Neural crest cell (in vitro differentiated cells): ENCODE measurements around the gene ERCC1. TPM values are rescaled to one million over a fixed set of nuclear protein-coding genes. Genes with fewer than 3 reads are reported as not detected.

Source experiments
- DNase-seq: peaks from one replicate; pipeline ENCODE4 v3.0.0; 2021; ENCODE audit warnings: low read depth, mixed read lengths, low spot score
- H3K27ac Mint-ChIP-seq: one replicate; pipeline ENCODE4 v1.8.0; 2021; ENCODE audit warnings: mild to moderate bottlenecking, mixed read lengths; ENCODE audit not compliant: unreplicated experiment
- H3K27me3 Mint-ChIP-seq: 2 replicates; pipeline ENCODE4 v1.8.0; 2021; ENCODE audit warnings: low read depth, mild to moderate bottlenecking, mixed read lengths
- H3K36me3 Mint-ChIP-seq: 2 replicates; pipeline ENCODE4 v1.8.0; 2021; ENCODE audit warnings: low read depth, mild to moderate bottlenecking, mixed read lengths
- H3K4me1 Mint-ChIP-seq: 2 replicates; pipeline ENCODE4 v1.8.0; 2021; ENCODE audit warnings: mixed read lengths
- H3K4me3 Mint-ChIP-seq: one replicate; pipeline ENCODE4 v1.8.0; 2021; ENCODE audit warnings: mild to moderate bottlenecking, mixed read lengths
- H3K9me3 Mint-ChIP-seq: 2 replicates; pipeline ENCODE4 v1.8.0; 2021; ENCODE audit warnings: mixed read lengths
- CTCF ChIP-seq: fragments of 200-600 bp; sonication (generic); conservative IDR thresholded peaks from 2 replicates; pipeline ENCODE4 v1.5.0; 2021; ENCODE audit warnings: antibody characterized with exemption, mild to moderate bottlenecking
- long read RNA-seq: library from polyadenylated mRNA; unstranded; transcript quantifications from one replicate; pipeline ENCODE4 v2.0.0, GENCODE V29; 2020
- total RNA-seq: library from RNA; stranded (reverse); gene quantifications from 2 replicates; pipeline ENCODE4 v1.2.1, GENCODE V29; 2021

ERCC1 gene
- total RNA-seq = 111 and 115 TPM in 2 replicates
- long read RNA-seq, transcript ERCC1-208 (10 exons, 1,453 nt) = minor isoform, 6 of 51 reads
- long read RNA-seq, transcript ERCC1-202 (10 exons, 3,828 nt) = major isoform, 16 of 51 reads
- long read RNA-seq, partial matches to known transcripts = 13 of 51 reads
- long read RNA-seq, other reads (novel, unspliced or antisense) = 12 of 51 reads

DNA sequence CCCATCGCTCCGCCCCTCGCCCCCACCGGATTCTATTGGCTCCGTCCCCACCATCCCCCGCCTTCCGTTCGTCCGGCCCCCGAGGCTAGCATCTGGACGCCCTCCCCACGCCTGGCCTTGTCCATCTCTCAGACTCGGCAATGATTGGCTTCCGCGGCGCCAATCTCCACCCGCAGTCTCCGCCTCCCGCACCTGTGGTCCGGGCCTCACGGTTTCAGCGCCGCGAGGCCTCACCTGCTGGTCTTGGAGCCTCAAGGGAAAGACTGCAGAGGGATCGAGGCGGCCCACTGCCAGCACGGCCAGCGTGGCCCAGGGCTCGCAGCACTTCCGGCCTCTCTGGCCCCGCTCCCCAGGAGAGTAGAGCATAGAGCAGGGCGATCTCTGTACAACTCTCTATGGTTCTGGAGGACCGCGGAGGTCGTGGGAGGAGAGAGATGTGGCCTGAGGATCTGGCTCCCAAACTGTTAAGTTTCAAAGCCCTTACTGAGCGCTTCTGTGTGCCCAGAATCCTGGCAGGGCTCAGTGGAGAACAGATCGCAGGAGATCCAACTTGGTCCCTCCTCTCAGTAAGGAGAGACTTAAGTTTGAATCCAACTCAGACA lies at the start of gene ERCC1:
Gene ERCC1, minus strand, starts transcription at position 329 of the 602 bp plus-strand sequence. CDS start 543 bp downstream, outside the sequence.
- no peak for TF ChIP-seq CTCF
- Mint-ChIP-seq H3K4me1 (peaks cover 41% of the 10 kb centered on the region), H3K27me3 (peaks cover 10% of the 10 kb centered on the region), H3K36me3 (no peaks in the 10 kb centered on the region), H3K27ac (peak within 1 kb of the TSS; percentile 99), H3K4me3 (peak within 1 kb of the TSS; percentile 99), H3K9me3 (no peaks in the 10 kb centered on the region)
- peak; percentile 94 for DNase-seq

DNA sequence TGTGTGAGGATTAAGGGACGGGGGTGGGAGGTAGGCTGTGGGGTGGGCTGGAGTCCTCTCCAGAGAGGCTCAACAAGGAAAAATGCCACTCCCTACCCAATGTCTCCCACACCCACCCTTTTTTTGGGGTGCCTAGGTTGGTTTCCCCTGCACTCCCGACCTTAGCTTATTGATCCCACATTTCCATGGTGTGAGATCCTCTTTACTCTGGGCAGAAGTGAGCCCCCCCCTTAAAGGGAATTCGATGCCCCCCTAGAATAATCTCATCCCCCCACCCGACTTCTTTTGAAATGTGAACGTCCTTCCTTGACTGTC lies 49.6 kb upstream of the ERCC1 start:
- no peak overlapping the region for H3K4me3 Mint-ChIP-seq
- DNase-seq = no peak
- no peak overlapping the region for H3K27ac Mint-ChIP-seq
- H3K9me3 Mint-ChIP-seq = no peaks in the 10 kb centered on the region
- no peak for TF ChIP-seq CTCF
- no peaks in the 10 kb centered on the region for H3K36me3 Mint-ChIP-seq
- peaks cover 65% of the 10 kb centered on the region for H3K27me3 Mint-ChIP-seq
- peaks cover 21% of the 10 kb centered on the region for H3K4me1 Mint-ChIP-seq

DNA sequence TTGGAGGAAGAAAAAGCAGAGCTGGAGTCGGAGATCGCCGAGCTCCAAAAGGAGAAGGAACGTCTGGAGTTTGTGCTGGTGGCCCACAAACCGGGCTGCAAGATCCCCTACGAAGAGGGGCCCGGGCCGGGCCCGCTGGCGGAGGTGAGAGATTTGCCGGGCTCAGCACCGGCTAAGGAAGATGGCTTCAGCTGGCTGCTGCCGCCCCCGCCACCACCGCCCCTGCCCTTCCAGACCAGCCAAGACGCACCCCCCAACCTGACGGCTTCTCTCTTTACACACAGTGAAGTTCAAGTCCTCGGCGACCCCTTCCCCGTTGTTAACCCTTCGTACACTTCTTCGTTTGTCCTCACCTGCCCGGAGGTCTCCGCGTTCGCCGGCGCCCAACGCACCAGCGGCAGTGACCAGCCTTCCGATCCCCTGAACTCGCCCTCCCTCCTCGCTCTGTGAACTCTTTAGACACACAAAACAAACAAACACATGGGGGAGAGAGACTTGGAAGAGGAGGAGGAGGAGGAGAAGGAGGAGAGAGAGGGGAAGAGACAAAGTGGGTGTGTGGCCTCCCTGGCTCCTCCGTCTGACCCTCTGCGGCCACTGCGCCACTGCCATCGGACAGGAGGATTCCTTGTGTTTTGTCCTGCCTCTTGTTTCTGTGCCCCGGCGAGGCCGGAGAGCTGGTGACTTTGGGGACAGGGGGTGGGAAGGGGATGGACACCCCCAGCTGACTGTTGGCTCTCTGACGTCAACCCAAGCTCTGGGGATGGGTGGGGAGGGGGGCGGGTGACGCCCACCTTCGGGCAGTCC lies 49.0 kb upstream of the ERCC1 start:
- Mint-ChIP-seq H3K4me1 (peaks cover 21% of the 10 kb centered on the region), H3K27ac (no peak overlapping the region), H3K36me3 (no peaks in the 10 kb centered on the region), H3K9me3 (no peaks in the 10 kb centered on the region), H3K27me3 (peaks cover 65% of the 10 kb centered on the region), H3K4me3 (peak overlapping the region; percentile 80)
- DNase-seq = no peak
- TF ChIP-seq CTCF = no peak

- H3K4me1 Mint-ChIP-seq = peaks cover 24% of the 10 kb centered on the region
- H3K27me3 Mint-ChIP-seq = peaks cover 67% of the 10 kb centered on the region
- no peak overlapping the region for H3K27ac Mint-ChIP-seq
- H3K9me3 Mint-ChIP-seq = no peaks in the 10 kb centered on the region
- no peaks in the 10 kb centered on the region for H3K36me3 Mint-ChIP-seq
- DNase-seq = no peak
- peak overlapping the region; percentile 80 for H3K4me3 Mint-ChIP-seq
- TF ChIP-seq CTCF = no peak
These were observed 48.3 kb upstream of the ERCC1 start for GRCh38 chr19:45471931-45472562.

- H3K4me3 Mint-ChIP-seq = peak overlapping the region; percentile 80
- no peak overlapping the region for H3K27ac Mint-ChIP-seq
- peaks cover 64% of the 10 kb centered on the region for H3K27me3 Mint-ChIP-seq
These were observed 47.6 kb upstream of the ERCC1 start for GRCh38 chr19:45471111-45471930.

More at GRCh38 chr19:45471111-45471930, 47.6 kb upstream of the ERCC1 start:
- peaks cover 27% of the 10 kb centered on the region for H3K4me1 Mint-ChIP-seq
- no peak for DNase-seq
- no peaks in the 10 kb centered on the region for H3K9me3 Mint-ChIP-seq
- H3K36me3 Mint-ChIP-seq = no peaks in the 10 kb centered on the region
- TF ChIP-seq CTCF = no peak
